Uterus (tissue), 4 donors: Measurements from ENCODE around the gene OR51S1. TPM values are rescaled to one million over a fixed set of nuclear protein-coding genes. Genes with fewer than 3 reads are reported as not detected.

Experiments
- DNase-seq, 2 donors: peaks; one replicate each; pipeline ENCODE4 v3.0.0-alpha.2; 2019 to 2020
- H3K27ac ChIP-seq, 2 donors: fragments of 200-600 bp; sonication (generic); 1 replicate in 1 of 2; 2 replicates in 1 of 2; pipeline ENCODE4 v1.5.1; 2016 to 2018
- H3K27me3 ChIP-seq, 2 donors: fragments of 200-600 bp; sonication (generic); one replicate each; pipeline ENCODE4 v1.5.1; 2018 to 2019; ENCODE audit warnings: control low read depth in 1 of 2
- H3K36me3 ChIP-seq, 2 donors: fragments of 200-600 bp; sonication (generic); one replicate each; pipeline ENCODE4 v1.5.1; 2019; ENCODE audit warnings: control low read depth in 1 of 2
- H3K4me1 ChIP-seq, 2 donors: fragments of 200-600 bp; sonication (generic); one replicate each; pipeline ENCODE4 v1.5.1; 2018 to 2019; ENCODE audit warnings: control low read depth in 1 of 2
- H3K4me3 ChIP-seq, 2 donors: fragments of 200-600 bp; sonication (generic); 1 replicate in 1 of 2; 2 replicates in 1 of 2; pipeline ENCODE4 v1.5.1; 2018 to 2019; ENCODE audit warnings: mild to moderate bottlenecking in 1 of 2
- H3K9me3 ChIP-seq, 2 donors: fragments of 200-600 bp; sonication (generic); one replicate each; pipeline ENCODE4 v1.5.1; 2019; ENCODE audit warnings: control low read depth in 1 of 2
- POLR2A ChIP-seq, 2 donors: fragments of 450-650 bp; IDR thresholded peaks; one replicate each; pipeline ENCODE4 v1.6.1; 2016; ENCODE audit warnings: antibody characterized with exemption in 2 of 2, mild to moderate bottlenecking in 1 of 2, moderate library complexity in 1 of 2
- intact Hi-C: fragments of 100-400 bp; cut with DNase I; formaldehyde crosslinking; loops from one replicate; pipeline ENCODE4 v1.15.1; 2023; ENCODE audit warnings: low total_unique reads
- total RNA-seq, 4 donors: library from RNA; depleted of rRNA in 3 of 4; stranded (reverse); fragments of >200 nt in 3 of 4; gene quantifications; one replicate each; pipeline versions ENCODE4 v1.1.0 to v1.2.4, GENCODE V29; 2014 to 2023
- TF ChIP-seq, protein P1 (sequence below), 4 experiments: fragments of 200-600 bp in 2 of 4; fragments of 450-650 bp in 2 of 4; sonication (generic) in 2 of 4; IDR thresholded peaks; one replicate each; pipeline ENCODE4 v1.5.1; 2016 to 2019; ENCODE audit warnings: antibody characterized with exemption in 4 of 4, mild to moderate bottlenecking in 2 of 4, moderate library complexity in 1 of 4
- donor health status: DM: yes; HTN: yes; CAD: no.

The OR51S1 gene
- total RNA-seq, 4 donors from 2014 or later: not detected

DNA sequence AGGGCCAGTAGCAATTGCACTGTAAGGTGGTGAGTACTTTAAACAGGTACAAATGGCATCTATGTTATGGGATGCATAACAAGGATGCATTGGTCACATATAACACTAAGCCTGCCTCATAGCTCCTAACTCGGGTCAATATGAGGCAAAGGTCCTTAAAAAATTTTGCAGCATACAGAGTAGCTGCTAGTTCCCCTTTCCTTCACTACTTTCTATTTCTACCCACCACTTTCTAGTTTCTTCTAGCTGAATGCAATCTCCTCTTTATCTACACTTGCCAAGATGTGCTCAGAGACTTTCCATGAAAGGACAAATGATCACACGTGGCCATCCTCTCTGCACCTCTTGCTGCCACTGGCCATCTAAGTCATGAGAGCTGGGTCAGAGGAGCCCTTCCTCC is 18.1 kb downstream of the OR51S1 start:
- Histone ChIP-seq H3K4me1 (no peaks in the 10 kb centered on the region), H3K27me3 (no peaks in the 10 kb centered on the region), H3K27ac (no peak overlapping the region), H3K9me3 (no peaks in the 10 kb centered on the region), H3K4me3 (no peak overlapping the region), H3K36me3 (no peaks in the 10 kb centered on the region)
- no peak for DNase-seq
- intact Hi-C loops: no loop called here
- no peak for TF ChIP-seq POLR2A (IDR thresholded peaks at IDR 0.05)
- TF ChIP-seq, protein P1, sequence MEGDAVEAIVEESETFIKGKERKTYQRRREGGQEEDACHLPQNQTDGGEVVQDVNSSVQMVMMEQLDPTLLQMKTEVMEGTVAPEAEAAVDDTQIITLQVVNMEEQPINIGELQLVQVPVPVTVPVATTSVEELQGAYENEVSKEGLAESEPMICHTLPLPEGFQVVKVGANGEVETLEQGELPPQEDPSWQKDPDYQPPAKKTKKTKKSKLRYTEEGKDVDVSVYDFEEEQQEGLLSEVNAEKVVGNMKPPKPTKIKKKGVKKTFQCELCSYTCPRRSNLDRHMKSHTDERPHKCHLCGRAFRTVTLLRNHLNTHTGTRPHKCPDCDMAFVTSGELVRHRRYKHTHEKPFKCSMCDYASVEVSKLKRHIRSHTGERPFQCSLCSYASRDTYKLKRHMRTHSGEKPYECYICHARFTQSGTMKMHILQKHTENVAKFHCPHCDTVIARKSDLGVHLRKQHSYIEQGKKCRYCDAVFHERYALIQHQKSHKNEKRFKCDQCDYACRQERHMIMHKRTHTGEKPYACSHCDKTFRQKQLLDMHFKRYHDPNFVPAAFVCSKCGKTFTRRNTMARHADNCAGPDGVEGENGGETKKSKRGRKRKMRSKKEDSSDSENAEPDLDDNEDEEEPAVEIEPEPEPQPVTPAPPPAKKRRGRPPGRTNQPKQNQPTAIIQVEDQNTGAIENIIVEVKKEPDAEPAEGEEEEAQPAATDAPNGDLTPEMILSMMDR (IDR thresholded peaks at IDR 0.05): no peak

- H3K27ac ChIP-seq: no peak overlapping the region
- no peaks in the 10 kb centered on the region for H3K36me3 ChIP-seq
- H3K9me3 ChIP-seq: no peaks in the 10 kb centered on the region
- H3K4me3 ChIP-seq: no peak overlapping the region
- H3K4me1 ChIP-seq: no peaks in the 10 kb centered on the region
- no peaks in the 10 kb centered on the region for H3K27me3 ChIP-seq
- TF ChIP-seq, protein P1 (IDR thresholded peaks at IDR 0.05): no peak
- no peak for TF ChIP-seq POLR2A (IDR thresholded peaks at IDR 0.05)
- no peak for DNase-seq
- intact Hi-C loops: no loop called here
Measured at GRCh38 chr11:4830346-4830745, 18.7 kb downstream of the OR51S1 start.

DNA sequence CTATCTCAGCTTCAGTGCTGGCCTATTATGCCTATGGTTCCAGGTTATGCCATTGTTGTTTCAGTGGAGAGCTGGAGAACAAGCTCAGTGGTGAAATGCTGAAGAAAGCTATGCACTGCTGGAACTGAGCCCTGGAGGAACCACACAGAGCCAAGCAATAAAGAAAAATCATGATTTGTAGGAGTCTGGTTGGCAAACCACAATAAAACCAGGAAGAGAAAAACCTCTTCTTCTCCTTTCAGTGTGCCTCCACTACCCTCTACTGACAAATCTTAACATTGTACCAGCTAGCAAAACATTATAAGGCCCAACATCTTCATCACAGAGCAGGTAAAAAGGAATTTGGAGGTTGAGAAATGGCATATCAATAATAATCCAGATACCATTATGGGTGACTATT is 22.6 kb downstream of the OR51S1 start:
- H3K36me3 ChIP-seq: no peaks in the 10 kb centered on the region
- no peak overlapping the region for H3K27ac ChIP-seq
- TF ChIP-seq, protein P1 (IDR thresholded peaks at IDR 0.05): peak in 3 of 4 experiments; percentile 7 to 38 (median 34)
- TF ChIP-seq POLR2A (IDR thresholded peaks at IDR 0.05): no peak
- H3K4me3 ChIP-seq: no peak overlapping the region
- DNase-seq: no peak
- intact Hi-C loops: no loop called here
- H3K27me3 ChIP-seq: no peaks in the 10 kb centered on the region
- no peaks in the 10 kb centered on the region for H3K9me3 ChIP-seq
- H3K4me1 ChIP-seq: no peaks in the 10 kb centered on the region

DNA sequence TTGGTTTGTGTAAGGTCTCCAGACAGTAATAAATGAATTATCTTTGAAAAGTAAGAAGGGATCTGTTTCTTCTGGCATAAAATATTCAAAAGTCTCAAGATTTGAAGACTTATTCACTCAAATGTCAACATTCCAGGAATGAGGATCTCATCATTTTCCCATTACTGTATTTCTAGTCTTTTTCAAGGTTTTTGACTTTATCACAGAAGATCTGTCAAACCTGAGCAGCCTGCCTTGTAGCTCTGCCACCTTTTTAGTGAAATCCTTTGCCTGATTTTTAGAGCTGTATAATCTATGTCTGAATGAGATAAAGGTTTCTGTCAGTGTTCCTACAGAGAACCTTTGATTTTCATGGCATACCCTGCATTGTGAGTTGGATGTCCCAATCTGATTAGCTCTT is 23.9 kb downstream of the OR51S1 start:
- TF ChIP-seq POLR2A (IDR thresholded peaks at IDR 0.05): no peak
- TF ChIP-seq, protein P1 (IDR thresholded peaks at IDR 0.05): no peak

DNA sequence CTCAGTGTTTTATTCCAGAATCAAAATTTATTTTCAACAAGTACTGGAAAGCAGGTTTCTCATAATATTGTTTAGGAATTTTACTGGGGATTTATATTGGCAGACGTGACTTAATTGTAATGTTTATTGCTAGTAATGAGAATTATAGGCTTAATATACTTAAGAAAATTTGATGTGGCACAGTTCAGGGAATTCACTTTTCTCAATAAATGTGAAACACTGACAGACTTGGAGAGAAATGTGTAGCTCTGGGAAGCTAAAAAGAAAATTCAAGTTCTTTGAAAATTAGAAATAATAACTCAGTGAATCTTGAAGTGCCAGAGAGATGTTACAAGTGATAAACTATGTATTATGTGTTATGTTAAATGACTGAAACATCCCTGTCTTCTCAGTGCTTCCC is 28.0 kb downstream of the OR51S1 start, which contains the start of gene OR51F2:
Gene OR51F2, plus strand, starts transcription at position 301 of the 400 bp plus-strand sequence. CDS start 101 bp downstream, outside the sequence.
- H3K27ac ChIP-seq: no peak within 1 kb of the TSS
- no peaks in the 10 kb centered on the region for H3K4me1 ChIP-seq
- no peaks in the 10 kb centered on the region for H3K27me3 ChIP-seq
- no peak for TF ChIP-seq POLR2A (IDR thresholded peaks at IDR 0.05)
- TF ChIP-seq, protein P1 (IDR thresholded peaks at IDR 0.05): no peak
- H3K4me3 ChIP-seq: no peak within 1 kb of the TSS
- intact Hi-C loops: no loop called here
- no peaks in the 10 kb centered on the region for H3K9me3 ChIP-seq
- DNase-seq: no peak
- H3K36me3 ChIP-seq: no peaks in the 10 kb centered on the region

More for the DNA sequence above, 23.9 kb downstream of the OR51S1 start:
- Histone ChIP-seq H3K36me3 (no peaks in the 10 kb centered on the region), H3K4me1 (no peaks in the 10 kb centered on the region), H3K27me3 (no peaks in the 10 kb centered on the region), H3K27ac (no peak overlapping the region), H3K4me3 (no peak overlapping the region), H3K9me3 (no peaks in the 10 kb centered on the region)
- DNase-seq: no peak
- intact Hi-C loops: no loop called here
